HG02938 (cell line): ENCODE results near the gene RASD2.

ENCODE experiments used
- ATAC-seq: cut with Tn5 transposase; IDR thresholded peaks from one replicate; pipeline ENCODE4 v1.9.1; 2021; ENCODE audit warnings: mild to moderate bottlenecking, moderate library complexity; ENCODE audit not compliant: unreplicated experiment

The RASD2 gene

DNA sequence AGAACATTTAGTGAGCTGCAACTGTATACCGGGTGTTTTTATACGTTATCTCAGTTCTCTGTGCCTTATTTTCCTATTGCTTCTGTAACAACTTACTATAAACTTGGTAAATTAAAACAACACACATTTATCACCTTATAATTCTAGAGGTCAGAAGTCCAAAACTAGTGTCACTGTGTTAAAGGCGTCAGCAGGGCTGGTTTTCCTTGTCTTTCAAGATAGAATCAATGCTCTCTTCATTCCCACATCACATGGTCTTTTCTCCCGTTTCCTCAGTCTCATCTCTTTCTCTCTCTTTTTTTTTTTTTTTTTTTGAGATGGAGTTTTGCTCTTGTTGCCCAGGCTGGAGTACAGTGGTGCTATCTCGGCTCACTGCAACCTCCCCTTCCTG, 40.4 kb downstream of the RASD2 start:
- no peak for ATAC-seq

DNA sequence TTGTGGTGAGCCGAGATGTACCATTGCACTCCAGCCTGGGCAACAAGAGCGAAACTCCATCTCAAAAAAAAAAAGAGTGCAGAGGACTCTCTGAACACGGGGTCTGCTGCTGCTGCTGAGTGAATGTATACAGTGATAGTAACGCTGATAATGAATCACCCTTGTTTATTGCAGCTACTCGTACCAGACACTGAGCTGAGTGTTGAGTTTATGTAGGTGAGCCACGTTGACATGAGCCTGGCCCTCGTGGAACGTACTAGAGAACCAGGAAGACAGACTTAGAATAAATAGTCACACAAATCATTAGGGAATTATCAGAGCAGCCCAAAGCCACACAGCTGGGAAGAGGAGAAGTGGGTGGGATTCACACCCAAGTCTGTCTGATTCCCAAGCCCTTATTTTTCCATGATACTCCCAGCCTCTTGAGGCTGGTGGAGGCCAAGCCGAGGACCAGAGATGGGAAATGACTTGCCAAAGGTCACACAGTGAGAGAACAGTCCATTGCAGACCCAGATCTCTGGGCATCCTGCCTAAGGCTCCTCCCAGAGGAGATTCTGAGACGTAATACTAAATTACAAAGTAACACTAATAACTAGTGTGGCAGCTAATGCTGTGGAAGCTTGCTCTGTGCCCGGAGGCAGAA, 41.7 kb downstream of the RASD2 start:
- no peak for ATAC-seq

DNA sequence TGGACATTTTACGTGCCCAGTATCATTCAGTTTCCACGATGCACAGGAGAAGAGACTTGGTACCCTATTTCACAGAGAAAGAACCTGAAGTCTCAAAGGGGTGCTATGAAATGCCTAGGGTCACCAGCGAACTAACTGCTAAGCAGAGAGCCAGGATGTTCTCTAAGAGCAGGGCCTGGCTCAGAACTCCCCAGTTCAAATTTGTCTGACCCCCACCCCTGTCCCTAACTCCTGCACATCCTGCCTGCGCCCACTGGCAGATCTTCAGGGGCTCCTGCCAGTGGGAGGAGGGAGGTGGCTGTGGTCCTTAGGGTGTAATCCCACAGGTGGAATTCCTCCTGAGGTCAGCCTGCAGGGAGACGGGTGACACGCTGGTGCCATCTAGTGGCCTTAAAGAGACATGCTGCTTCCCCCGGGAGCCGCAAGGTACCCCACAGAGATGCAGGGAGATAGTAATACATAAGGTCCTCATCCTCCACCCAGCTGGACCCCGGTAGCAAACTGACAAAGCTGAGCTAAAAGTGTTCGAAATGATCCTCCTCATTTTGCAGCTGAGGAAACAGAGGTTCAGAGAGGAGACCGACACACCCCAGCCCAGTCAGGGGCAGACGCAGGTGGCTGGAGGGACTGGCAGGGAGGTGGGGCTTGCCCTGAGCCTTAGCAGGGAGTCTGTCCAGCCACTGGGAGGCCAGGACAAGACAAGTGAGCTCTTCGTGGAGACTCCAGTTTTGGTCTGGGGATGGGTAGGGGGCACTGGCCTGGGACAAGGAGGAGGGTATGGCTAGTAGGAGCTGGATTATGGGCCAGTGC, 42.4 kb downstream of the RASD2 start:
- ATAC-seq, result no peak

DNA sequence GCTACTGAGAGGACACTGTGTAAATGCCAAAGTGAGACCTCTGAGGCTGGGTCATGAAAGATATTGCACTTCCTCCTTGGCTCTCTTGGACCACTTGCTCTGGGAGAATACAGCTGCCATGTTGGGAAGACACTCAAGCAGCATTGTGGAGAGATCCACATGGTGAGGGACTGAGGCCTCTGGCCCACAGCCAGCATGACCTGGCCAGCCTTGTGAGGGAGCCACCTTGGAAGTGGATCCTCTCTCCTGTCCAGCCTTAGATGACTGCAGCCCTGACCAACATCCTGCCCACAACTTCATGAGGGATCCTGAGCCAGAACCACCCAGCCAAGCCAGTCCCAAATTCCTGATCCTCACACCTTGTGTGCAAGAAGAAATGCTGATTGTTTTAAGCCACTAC, 46.1 kb downstream of the RASD2 start:
- no peak for ATAC-seq

DNA sequence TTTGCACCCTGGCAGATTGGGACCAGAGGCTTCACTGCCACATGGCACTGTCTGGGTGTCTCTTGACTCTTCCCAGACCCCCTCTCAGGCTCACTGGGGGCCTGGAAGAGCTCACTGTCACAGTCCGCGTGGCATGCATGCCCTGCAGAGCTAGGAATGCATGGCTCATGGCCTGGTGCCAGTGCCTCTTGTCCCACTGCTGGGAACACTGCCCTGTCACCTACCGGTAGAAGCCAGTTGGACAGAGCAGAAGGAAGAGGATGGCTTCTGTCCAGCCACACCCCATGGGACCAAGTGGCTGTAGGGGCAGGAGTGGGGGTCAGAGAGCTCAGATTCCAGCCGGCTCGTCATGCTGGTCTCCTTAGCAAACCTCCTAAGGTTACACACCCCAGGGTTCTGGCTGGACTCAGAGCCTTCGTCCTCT, 46.8 kb downstream of the RASD2 start:
- no peak for ATAC-seq

DNA sequence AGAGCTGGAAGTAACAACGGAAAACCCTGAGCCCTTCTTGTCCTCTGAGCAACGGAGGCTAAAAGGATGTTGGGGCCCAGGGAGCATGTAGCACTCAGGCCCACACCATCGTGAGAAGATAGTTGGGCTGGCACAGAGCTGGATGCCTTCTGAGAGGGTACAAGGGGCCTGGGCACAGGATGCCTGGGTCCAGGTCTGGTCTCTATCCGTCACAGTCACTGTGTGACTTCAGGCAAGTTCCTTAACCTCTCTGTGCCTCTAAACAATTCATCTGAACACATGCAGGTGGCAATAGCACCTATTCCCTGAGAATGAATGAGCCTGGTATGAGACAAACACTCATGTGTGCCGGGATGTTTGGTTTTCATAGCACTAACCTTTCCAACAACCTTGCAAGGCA, 47.3 kb downstream of the RASD2 start:
- ATAC-seq, result no peak

DNA sequence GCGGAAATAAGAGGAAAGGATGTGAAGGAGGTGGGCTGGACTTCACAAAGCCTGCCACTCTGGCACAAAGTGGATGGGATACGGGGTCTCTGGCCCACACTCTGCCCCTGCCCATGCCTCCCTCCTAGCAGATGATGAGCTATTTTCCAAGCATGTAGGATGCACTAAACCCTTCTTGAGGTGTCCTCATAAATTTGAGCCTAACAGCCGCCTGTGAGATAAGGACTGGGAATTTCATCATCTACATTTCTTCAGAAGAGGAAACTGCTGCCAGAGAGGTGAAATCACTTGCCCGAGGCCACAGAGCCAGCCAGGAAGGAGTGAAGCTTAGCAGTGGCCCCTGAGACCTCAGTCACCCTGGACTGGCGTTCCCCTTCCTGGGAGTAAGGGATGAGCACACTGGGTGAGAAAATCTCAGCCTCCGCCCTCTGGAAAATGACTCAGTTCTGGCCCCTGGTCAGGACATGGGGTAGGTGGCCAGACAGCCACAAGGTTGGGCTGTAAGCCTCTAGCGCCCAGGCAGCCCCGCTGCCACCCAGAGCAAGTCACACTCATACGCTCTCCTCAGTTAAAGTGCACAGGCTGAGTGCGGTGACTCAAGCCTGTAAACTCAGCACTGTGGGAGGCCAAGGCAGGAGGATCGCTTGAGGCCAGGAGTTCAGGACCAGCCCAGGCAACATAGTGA, 48.6 kb downstream of the RASD2 start:
- ATAC-seq, result no peak

DNA sequence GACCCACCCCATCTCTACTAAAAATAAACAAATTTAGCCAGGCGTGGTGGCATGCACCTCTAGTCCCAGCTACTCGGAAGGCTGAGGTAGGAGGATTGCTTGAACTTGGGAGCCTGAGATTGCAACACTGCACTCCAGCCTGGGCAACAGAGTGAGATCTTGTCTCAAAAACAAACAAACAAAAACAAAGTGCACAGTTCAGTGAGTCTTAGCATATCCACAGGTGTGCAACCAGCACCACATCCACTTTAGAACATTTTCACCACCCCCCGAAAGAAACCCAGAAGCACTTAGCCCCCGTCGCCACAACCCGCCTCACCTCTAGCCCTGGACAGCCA, 49.1 kb downstream of the RASD2 start:
- ATAC-seq, result no peak

DNA sequence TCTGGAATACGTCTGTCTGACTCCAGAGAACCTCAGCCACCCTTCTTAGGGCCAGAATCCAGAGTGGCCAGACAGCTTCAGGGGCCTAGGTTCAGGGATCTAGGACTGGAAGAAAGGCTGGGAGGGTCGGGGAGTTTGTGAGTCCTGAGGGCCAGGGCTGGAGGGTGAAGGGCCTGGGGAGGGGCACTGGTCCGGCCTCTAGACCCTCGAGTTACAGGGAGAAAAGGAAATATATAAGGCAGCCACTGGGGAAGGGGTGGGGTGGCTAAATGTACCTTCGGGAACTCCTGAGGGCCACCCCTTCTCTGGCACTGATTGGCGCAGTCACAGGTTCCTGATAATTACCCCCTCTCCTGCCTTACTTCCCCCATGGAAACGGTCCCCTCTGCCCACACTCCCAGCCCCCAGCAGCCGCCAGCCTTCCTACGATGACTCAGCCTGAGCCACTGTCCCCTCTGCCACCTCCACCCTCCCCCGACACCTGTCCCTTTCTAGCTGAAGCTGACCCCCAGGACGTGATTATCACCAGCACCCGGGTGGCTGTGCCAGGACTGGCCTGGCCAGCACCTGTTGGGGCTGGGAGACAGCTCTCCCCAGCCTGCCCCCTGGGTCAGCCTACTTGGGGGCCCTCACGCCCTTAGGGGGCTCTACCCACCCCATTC, 50.1 kb downstream of the RASD2 start:
- no peak for ATAC-seq

DNA sequence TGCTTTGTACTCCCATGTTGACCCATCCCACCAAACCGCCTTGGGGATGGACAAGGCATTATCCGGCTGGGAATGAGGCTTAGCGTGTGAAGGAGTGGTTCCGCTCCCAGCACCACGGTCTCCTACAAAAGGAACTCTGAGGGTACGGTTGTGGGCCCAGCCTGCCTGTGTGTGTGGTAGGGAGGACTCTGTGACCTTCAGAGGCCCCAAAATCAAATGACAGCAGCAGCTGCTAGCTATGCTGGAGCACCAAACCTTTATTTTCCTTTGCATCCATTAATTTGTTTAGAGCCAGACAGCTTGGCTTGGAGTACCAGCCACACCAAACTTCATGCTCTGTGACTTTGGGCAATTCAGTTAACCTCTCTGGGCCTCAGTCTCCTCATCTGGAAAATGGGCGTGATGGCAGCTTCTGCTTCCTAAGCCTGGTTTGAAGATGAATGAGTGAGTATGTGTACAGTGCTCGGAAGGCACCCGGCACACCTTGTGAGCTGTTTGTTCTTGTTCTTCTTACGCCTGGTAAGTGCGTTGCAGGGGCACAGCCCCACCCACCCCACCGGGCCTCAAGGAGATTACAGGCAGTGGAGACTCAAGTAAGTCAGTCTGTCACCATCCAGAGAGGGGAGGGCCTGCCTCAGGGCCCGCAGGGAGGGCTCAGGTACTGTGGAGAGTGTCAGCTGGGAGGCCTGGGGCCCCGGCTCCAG, 51.2 kb downstream of the RASD2 start:
- ATAC-seq, result no peak

DNA sequence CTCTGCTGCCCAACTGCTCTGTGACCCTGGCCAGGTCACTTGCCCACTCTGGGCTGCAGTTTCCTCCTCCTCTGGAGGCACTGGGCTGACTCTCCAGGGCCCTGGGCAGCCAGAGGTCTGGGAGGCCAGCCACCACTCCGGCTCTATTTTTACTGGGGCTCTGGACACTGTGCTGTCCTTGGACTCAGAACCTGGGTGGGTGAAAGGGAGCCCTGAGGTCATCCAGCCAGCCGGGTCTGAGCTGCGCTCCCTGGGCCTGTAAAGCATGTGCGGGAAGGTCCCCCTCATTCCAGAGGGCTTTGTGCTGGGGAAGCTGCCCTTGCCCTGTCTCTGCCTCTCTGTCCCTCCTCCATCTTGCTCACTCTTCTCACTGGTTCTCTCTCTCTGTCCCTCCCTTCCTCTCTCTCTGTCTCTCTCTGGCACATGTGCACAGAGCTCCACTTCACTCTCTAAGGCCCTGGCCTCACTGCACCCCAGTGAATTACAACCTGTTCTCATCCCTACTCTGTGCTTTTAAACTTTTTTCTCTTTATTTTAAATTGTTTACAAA, 51.9 kb downstream of the RASD2 start:
- no peak for ATAC-seq

DNA sequence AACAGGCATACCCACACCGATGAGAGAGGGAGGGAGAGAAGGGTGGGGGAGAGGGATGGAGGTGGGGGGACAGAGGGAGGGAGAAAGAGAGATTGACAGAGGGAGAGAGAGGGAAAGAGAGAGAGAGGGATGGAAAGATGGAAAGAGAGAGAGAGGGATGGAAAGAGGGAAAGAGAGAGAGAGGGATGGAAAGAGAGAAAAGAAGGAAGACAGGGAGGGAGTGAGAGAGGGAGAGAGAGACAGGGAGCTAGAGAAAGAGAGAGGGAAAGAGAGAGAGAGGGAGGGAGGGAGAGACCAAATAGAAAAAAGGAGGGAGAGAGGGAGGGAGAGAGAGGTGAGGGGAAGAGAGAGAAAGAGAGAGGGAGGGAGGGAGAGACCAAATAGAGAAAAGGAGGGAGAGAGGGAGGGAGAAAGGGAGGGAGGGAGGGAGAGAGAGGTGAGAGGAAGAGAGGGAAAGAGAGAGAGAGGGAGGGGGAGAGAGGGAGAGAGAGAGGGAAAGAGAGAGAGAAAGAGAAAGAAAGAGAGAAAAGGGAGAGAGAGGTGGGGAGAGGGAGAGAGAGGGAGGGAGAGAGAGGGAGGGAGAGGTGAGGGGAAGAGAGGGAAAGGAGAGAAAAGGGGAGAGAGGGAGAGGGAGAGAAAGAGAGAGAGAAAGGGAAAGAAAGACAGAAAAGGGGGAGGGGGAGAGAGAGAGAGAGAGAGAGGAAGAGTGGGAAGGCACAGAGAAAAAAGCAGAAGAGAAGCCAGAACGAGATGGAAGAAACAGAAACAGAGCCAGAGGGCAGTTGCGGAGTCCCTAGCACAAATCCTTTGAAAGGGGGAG, 52.6 kb downstream of the RASD2 start:
- no peak for ATAC-seq

DNA sequence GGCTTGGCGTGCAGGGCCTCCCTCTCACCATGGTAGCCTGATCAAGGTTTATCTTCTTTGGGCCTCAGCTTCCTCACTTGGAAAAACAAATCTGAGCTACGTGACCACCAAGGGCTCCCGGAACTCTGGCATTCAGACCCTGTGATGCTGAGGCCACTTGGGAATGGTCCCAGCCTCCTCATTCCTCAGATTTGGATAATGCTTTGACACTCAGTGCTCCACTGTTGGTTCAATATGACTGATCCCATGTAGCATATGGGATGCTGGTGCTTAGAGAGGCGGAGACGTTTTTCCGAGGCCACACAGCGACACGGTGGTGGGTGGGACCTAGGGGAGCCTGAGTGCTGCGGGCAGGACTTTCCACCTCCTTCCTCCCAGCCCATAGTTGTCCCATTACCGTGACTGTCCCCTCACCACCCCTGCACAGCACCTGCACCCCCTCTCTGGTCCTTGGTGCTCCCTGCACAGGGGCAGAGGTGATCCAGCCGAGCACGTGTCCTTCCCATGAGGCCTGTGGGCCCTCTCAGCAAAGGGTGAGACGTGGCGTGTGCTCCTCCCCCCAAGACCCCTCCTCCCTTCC, 53.4 kb downstream of the RASD2 start:
- ATAC-seq, result no peak

DNA sequence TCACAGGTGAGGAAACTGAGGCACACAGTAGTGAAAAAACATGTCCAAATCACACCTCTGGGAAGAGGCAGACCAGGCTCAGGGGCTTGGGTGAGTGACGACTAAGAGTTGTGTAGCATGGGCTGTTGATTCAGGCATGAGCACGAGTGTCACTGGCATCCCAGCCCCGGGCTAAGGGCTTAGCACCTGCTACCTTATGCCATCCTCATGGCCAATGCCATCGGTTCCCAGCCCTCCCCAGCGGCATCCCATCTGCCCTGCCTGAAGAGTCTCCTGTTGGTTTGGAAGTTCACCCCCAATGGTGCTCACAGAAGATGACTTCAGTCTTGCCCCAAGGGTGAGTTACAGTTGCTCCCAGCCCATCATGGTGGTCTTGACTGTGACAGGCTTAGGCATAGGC, 54.1 kb downstream of the RASD2 start:
- ATAC-seq, result no peak

DNA sequence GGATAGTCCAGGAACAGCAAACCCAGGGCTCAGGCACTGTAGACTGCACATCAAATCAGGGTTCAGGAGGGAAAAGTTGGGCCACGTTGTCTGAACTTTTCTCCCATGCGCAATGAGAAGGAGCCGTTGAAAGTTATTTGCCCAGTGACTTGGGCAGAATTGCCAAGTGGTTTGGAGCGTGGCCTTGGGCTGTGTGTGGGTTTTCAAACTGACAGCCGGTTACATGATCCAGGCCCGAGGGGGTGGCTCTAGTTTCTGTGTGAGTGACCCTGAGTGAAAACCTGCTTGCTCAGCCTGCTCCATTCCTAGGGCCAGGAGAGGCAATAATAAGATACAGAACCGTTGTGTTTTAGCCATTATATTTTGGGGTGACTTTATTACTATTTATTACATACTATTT, 56.2 kb downstream of the RASD2 start:
- ATAC-seq, result no peak

DNA sequence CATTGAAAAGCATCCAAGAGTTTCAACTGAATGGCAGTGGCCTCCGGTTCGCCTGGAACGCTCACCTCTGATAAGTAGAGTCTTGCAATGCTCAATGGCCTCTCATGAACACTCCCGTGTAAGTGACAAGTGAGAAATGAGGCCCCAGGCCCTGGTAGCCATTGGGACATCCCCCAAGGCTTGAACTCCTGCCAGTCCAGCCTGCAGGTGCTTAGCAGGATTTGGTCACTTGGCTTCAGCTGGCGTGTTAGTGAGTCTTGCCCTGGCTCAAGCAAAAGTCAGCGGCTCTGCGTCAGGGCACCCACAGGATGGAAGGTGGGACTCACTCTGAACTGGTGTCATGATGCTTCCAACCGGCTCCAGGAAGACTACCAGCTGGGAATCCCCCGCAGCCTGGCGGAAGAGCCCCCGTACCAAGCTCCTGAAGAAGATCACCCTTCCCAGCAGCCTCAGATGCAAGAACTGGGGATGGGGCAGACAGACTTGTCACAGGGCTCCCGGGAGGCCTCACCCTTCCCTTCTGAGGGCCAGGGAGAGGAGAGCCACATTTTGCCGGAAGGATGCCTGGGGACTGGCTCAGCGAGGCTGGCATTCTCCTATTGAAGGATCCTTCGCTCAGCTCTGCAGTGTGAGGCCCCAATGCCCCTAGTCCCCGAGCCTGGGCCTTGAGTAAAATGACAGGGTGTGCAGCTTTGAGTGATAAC, 57.2 kb downstream of the RASD2 start:
- ATAC-seq, result no peak

DNA sequence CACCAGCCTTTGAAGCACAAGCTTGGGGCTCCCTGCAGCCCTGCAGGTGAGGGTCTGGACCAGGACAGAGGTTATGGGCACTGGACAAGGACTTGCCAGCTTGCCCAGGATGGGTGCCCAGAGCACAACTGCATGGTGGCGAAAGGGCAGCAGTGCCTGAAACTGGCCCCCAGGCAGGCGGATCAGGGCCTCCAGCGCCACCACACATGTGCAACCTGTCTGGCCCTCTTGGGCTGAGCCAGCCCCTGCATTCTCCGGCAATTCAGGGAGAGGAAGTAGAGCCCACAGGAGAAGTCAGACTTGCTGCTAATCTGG, 57.7 kb downstream of the RASD2 start:
- ATAC-seq, result no peak

DNA sequence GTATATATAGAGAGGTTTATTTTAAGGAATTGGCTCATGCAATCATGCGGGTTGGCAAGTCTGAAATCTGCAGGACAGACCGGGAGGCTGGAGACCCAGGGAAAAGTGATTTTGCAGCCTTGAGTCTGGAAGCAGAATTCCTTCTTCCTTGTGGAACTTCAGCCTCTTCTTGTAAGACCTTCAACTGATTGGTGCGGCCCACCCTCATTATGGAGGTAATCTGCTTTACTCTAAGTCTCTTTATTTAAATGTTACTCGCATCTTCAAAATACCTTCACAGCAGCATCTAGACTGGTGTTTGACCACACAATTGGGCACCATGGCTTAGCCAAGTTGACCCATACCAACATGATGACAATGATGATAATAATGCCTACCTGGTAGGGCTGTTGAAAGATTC, 58.7 kb downstream of the RASD2 start:
- no peak for ATAC-seq

DNA sequence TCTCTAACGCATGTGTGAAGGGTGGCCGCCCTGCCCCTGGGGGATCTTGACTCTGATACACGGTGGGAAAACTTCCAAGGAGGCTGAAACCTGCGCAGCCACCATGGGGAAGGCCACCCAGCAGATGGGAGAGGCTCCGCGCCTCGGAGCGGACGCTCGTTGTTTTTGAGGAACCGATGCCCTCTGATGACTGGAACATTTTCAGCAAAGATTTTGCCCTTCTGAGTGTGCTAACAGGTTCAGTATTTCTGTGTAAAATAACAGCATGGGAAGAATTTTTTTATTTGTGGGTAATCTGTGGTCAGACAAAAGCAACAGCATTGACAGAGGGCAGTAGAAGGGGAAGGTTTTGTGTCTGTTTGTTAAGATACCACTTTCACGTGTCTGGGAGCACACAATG, 59.8 kb downstream of the RASD2 start:
- no peak for ATAC-seq
